C4-2B (cell line): ENCODE measurements around the gene MRPS30.
"Not testable (repeated sequence)": the region's sequence is repeated elsewhere in the genome, so short reads cannot be mapped to it uniquely, and the experiment has no call there.

Source experiments
- H3K27ac ChIP-seq: fragments of 450-650 bp; 2 replicates; pipeline ENCODE4 v1.5.1; 2017
- CTCF ChIP-seq: fragments of 450-650 bp; conservative IDR thresholded peaks from 2 replicates; pipeline ENCODE4 v1.5.1; 2017; ENCODE audit warnings: mild to moderate bottlenecking
- ZFX ChIP-seq: fragments of 450-650 bp; IDR thresholded peaks from 2 replicates; pipeline ENCODE4 v1.6.1; 2017

MRPS30 gene

GRCh38 chr5:44808435-44809214, at the start of gene MRPS30:
Gene MRPS30, plus strand, starts transcription at chr5:44808947. Its CDS starts 16 bp downstream, at chr5:44808963.
- peak within 1 kb of the TSS; percentile 98 for H3K27ac ChIP-seq
- TF ChIP-seq ZFX, result peak; percentile 80; the same call in 1 of the 2 replicates
- TF ChIP-seq CTCF, result peak; percentile 76

GRCh38 chr5:44769200-44769876, 39.4 kb upstream of the MRPS30 start:
- TF ChIP-seq CTCF (no peak), ZFX (no peak)
- H3K27ac ChIP-seq, result no peak overlapping the region

- H3K27ac ChIP-seq, result no peak overlapping the region
- TF ChIP-seq CTCF, result no peak
- TF ChIP-seq ZFX, result no peak
These were observed 38.9 kb upstream of the MRPS30 start for GRCh38 chr5:44769877-44770209.

- H3K27ac ChIP-seq, result no peak overlapping the region
- TF ChIP-seq CTCF, result no peak
- TF ChIP-seq ZFX, result no peak
These were observed 37.7 kb upstream of the MRPS30 start for GRCh38 chr5:44770780-44771717.

- not testable (repeated sequence) for H3K27ac ChIP-seq
These were observed 36.4 kb upstream of the MRPS30 start for GRCh38 chr5:44772397-44772796.

GRCh38 chr5:44774279-44774880, 34.4 kb upstream of the MRPS30 start:
- no peak overlapping the region for H3K27ac ChIP-seq
- no peak for TF ChIP-seq ZFX
- peak; percentile 71 for TF ChIP-seq CTCF

GRCh38 chr5:44779167-44779566, 29.6 kb upstream of the MRPS30 start:
- H3K27ac ChIP-seq, result no peak overlapping the region
- TF ChIP-seq CTCF, result no peak
- TF ChIP-seq ZFX, result no peak
